PC-3 (cell line): Measurements from ENCODE around the gene OR6M1. TPM values are rescaled to one million over a fixed set of nuclear protein-coding genes. Genes with fewer than 3 reads are reported as not detected.

Experiments used
- ATAC-seq: fragments of 200-7000 bp; cut with Tn5 transposase; 2 replicates; pipeline ENCODE4 v1.9.1; 2020; ENCODE audit warnings: mild to moderate bottlenecking, moderate library complexity
- BruUV-seq: library from RNA; stranded (reverse); fragments of 400-500 nt; replicated peaks from 2 replicates; lab custom pipeline; 2021; lab: Mats Ljungman, UMichigan
- CTCF ChIA-PET: fragments of 300-600 bp; sonication (Branson Sonifier 250); formaldehyde crosslinking; loops from one replicate; lab custom pipeline; 2022; ENCODE audit warnings: antibody characterized with exemption; lab: Charles Lee
- POLR2A ChIA-PET: fragments of 300-600 bp; sonication (Branson Sonifier 250); formaldehyde crosslinking; loops from one replicate; lab custom pipeline; 2022; ENCODE audit warnings: antibody characterized with exemption; ENCODE audit not compliant: unreplicated experiment; lab: Charles Lee
- DNase-seq: peaks from one replicate; pipeline ENCODE4 v3.0.0-alpha.2; 2015
- H2AFZ ChIP-seq: fragments of 300-600 bp; sonication (generic); 2 replicates; pipeline ENCODE4 v1.6.0; 2016; ENCODE audit warnings: antibody characterized with exemption, low read length
- H3F3A ChIP-seq: fragments of 300-600 bp; sonication (generic); one replicate; pipeline ENCODE4 v1.6.0; 2017; ENCODE audit warnings: antibody characterized with exemption, low read length, control low read depth, mild to moderate bottlenecking; ENCODE audit not compliant: unreplicated experiment
- H3K27ac ChIP-seq: fragments of 300-600 bp; sonication (generic); 2 replicates; pipeline ENCODE4 v1.5.1; 2016; ENCODE audit warnings: mild to moderate bottlenecking, low read length
- H3K27me3 ChIP-seq: fragments of 300-600 bp; sonication (generic); 2 replicates; pipeline ENCODE4 v1.6.1; 2016; ENCODE audit warnings: low read length, mixed read lengths
- H3K36me3 ChIP-seq: fragments of 300-600 bp; sonication (generic); 2 replicates; pipeline ENCODE4 v1.6.1; 2016; ENCODE audit warnings: low read depth, mixed run types, low read length, mixed read lengths
- H3K4me1 ChIP-seq: fragments of 300-600 bp; sonication (generic); 2 replicates; pipeline ENCODE4 v1.5.1; 2016; ENCODE audit warnings: low read length; ENCODE audit not compliant: insufficient read depth
- H3K4me2 ChIP-seq: fragments of 300-600 bp; sonication (generic); 2 replicates; pipeline ENCODE4 v1.6.0; 2016; ENCODE audit warnings: low read length
- H3K4me3 ChIP-seq: fragments of 300-600 bp; sonication (generic); 2 replicates; pipeline ENCODE4 v1.5.1; 2016; ENCODE audit warnings: mild to moderate bottlenecking, low read length, mixed read lengths
- H3K79me2 ChIP-seq: fragments of 300-600 bp; sonication (generic); 2 replicates; pipeline ENCODE4 v1.6.1; 2017; ENCODE audit warnings: low read length, mixed read lengths
- H3K9ac ChIP-seq: fragments of 300-600 bp; sonication (generic); 2 replicates; pipeline ENCODE4 v1.6.0; 2016; ENCODE audit warnings: mild to moderate bottlenecking, low read length
- H3K9me2 ChIP-seq: fragments of 300-600 bp; sonication (generic); replicated peaks from 2 replicates; pipeline ENCODE4 v1.6.1; 2016; ENCODE audit warnings: mixed run types, low read length, mixed read lengths
- H3K9me3 ChIP-seq: fragments of 300-600 bp; sonication (generic); 2 replicates; pipeline ENCODE4 v1.6.1; 2016; ENCODE audit warnings: low read length, mixed read lengths
- H4K20me1 ChIP-seq: fragments of 300-600 bp; sonication (generic); 2 replicates; pipeline ENCODE4 v1.6.1; 2016; ENCODE audit warnings: low read length, mixed read lengths
- CTCF ChIP-seq: fragments of 300-600 bp; sonication (generic); conservative IDR thresholded peaks from 2 replicates; pipeline ENCODE4 v1.5.1; 2017; ENCODE audit warnings: antibody characterized with exemption, low read depth, mild to moderate bottlenecking, low read length
- EZH2 ChIP-seq: fragments of 300-600 bp; sonication (generic); IDR thresholded peaks from one replicate; pipeline ENCODE4 v1.6.1; 2017; ENCODE audit warnings: antibody characterized with exemption, mild to moderate bottlenecking, low read length; ENCODE audit not compliant: unreplicated experiment
- EZH2phosphoT487 ChIP-seq: fragments of 300-600 bp; sonication (generic); IDR thresholded peaks from 2 replicates; pipeline ENCODE4 v1.6.1; 2018; ENCODE audit warnings: mild to moderate bottlenecking, antibody characterized with exemption, low read length, borderline replicate concordance
- intact Hi-C: fragments of 100-400 bp; cut with micrococcal nuclease; formaldehyde crosslinking; loops from 2 replicates; pipeline ENCODE4 v1.9.0; 2023
- total RNA-seq: library from RNA; depleted of rRNA; stranded (reverse); fragments of >200 nt; gene quantifications from 2 replicates; pipeline ENCODE4 v1.2.3, GENCODE V29; 2014

OR6M1 gene
- total RNA-seq, 1 experiment from 2014 or later: not detected

DNA sequence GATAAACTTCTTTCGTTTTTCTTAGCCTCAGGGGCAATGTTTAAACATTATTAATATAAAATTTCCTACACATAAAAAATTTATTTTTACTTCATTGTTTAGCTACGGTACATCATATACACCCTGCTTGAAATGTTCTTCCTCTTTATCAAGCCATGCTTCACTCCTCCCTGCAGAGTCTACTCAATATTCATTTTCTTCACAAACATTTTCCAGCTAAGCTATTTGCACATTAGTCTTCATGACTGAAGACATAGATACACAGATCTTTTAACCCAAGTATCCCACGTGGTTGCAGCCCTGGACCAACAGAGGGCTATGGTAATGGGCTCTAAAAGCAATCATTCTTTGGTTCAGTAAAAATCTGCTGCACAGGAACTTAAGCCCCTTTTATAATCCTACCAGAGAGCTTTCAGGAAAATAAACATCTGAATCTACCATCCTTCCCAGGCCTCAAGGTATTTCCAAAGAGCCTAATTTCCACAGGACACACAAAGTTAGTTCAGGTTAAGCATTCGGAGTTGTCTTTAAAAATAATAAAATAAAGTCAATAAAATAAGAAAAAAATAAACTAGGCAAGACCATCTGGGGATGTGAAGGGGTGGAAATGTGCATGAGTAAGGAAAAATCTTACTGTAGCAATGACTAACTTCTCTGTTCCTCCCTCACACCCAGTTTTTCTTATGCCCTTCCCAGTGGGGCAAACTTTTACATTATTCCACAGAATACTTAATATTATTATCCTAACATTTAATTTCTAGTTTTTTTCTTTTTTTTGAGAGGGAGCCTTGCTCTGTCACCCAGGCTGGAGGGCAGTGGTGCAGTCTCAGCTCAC, 30.2 kb downstream of the OR6M1 start:
- peaks cover 59% of the 10 kb centered on the region for H3K27me3 ChIP-seq
- H3K9me2 ChIP-seq: no peaks in the 10 kb centered on the region
- ChIA-PET POLR2A (interaction anchor here (0.6 kb wide), 1 partner anchor 391 kb away, joined by 3 read pairs; no protein-coding TSS in a partner anchor), CTCF (no interaction called here)
- no peak overlapping the region for H3K9ac ChIP-seq
- BruUV-seq: no TSS peak
- H3K9me3 ChIP-seq: no peaks in the 10 kb centered on the region
- intact Hi-C loops: no loop called here
- H3K4me1 ChIP-seq: no peaks in the 10 kb centered on the region
- no peak overlapping the region for H3K4me2 ChIP-seq
- H2AFZ ChIP-seq: no peak overlapping the region
- no peak for ATAC-seq
- no peak for DNase-seq
- H4K20me1 ChIP-seq: no peaks in the 10 kb centered on the region
- no peak for TF ChIP-seq EZH2
- no peak for TF ChIP-seq EZH2phosphoT487
- no peak for TF ChIP-seq CTCF
- no peak overlapping the region for H3K27ac ChIP-seq
- no peaks in the 10 kb centered on the region for H3K79me2 ChIP-seq
- no peak overlapping the region for H3K4me3 ChIP-seq
- no peaks in the 10 kb centered on the region for H3K36me3 ChIP-seq
- no peaks in the 10 kb centered on the region for H3F3A ChIP-seq

DNA sequence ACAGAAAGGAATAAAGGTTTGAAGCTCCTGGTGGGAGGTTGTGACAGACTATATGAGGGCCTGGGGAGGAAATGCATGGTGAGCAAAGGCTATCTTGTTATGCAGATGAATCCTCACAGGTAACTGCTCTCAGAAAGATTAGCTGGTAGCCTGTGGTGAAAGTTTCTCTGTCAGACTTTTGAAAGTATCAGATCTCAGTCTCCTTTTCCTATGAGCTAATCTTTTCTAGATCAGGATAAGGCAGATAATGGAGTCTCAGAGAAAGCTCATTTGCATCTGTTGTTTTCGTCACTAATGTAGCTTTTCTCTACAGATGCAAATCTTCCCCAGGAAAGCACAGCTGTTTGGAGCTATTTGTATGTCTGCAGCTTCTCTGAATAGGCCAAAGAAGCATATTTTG, 30.9 kb downstream of the OR6M1 start:
- Histone ChIP-seq H3K9me2 (no peaks in the 10 kb centered on the region), H3K27me3 (peaks cover 61% of the 10 kb centered on the region), H3K36me3 (no peaks in the 10 kb centered on the region), H3F3A (no peaks in the 10 kb centered on the region), H3K4me3 (no peak overlapping the region), H3K9me3 (no peaks in the 10 kb centered on the region), H3K4me1 (no peaks in the 10 kb centered on the region), H3K4me2 (no peak overlapping the region), H2AFZ (no peak overlapping the region), H3K27ac (no peak overlapping the region), H3K9ac (no peak overlapping the region), H3K79me2 (no peaks in the 10 kb centered on the region), H4K20me1 (no peaks in the 10 kb centered on the region)
- no peak for ATAC-seq
- intact Hi-C loops: no loop called here
- BruUV-seq: no TSS peak
- CTCF ChIA-PET: no interaction called here
- POLR2A ChIA-PET: no interaction called here
- TF ChIP-seq EZH2phosphoT487: no peak
- no peak for TF ChIP-seq EZH2
- no peak for TF ChIP-seq CTCF
- no peak for DNase-seq

GRCh38 chr11:123773959-123774358, 32.2 kb downstream of the OR6M1 start:
- Histone ChIP-seq H3K9me2 (no peaks in the 10 kb centered on the region), H3K79me2 (no peaks in the 10 kb centered on the region), H4K20me1 (no peaks in the 10 kb centered on the region), H2AFZ (no peak overlapping the region), H3K9ac (no peak overlapping the region), H3K27ac (no peak overlapping the region), H3F3A (no peaks in the 10 kb centered on the region), H3K4me3 (no peak overlapping the region), H3K27me3 (peaks cover 57% of the 10 kb centered on the region), H3K4me2 (no peak overlapping the region), H3K9me3 (no peaks in the 10 kb centered on the region), H3K4me1 (no peaks in the 10 kb centered on the region), H3K36me3 (no peaks in the 10 kb centered on the region)
- intact Hi-C loops: no loop called here
- ChIA-PET POLR2A (no interaction called here), CTCF (no interaction called here)
- no peak for TF ChIP-seq EZH2
- no peak for TF ChIP-seq EZH2phosphoT487
- TF ChIP-seq CTCF: no peak
- ATAC-seq (no peak), DNase-seq (no peak)
- BruUV-seq: no TSS peak
